IPS-20b (cell line): ENCODE results near the gene TMOD3.

Experiments used
- H3K27ac ChIP-seq: one replicate; pipeline ENCODE4 v1.5.1; 2013; ENCODE audit warnings: low read length
- H3K27me3 ChIP-seq: 2 replicates; pipeline ENCODE4 v1.6.1; 2013; ENCODE audit warnings: mild to moderate bottlenecking, low read length, inconsistent platforms; ENCODE audit not compliant: insufficient read depth
- H3K36me3 ChIP-seq: 2 replicates; pipeline ENCODE4 v1.6.1; 2013; ENCODE audit warnings: low read depth, mild to moderate bottlenecking, inconsistent platforms, low read length, moderate library complexity; ENCODE audit not compliant: insufficient read depth
- H3K4me1 ChIP-seq: 2 replicates; pipeline ENCODE4 v1.6.1; 2013; ENCODE audit warnings: mild to moderate bottlenecking, control low read depth, inconsistent platforms, low read length, moderate library complexity; ENCODE audit not compliant: insufficient read depth
- H3K4me3 ChIP-seq: 2 replicates; pipeline ENCODE4 v1.5.1; 2013; ENCODE audit warnings: mild to moderate bottlenecking, low read length, inconsistent platforms
- H3K9ac ChIP-seq: 2 replicates; pipeline ENCODE4 v1.6.1; 2013; ENCODE audit warnings: low read depth, mild to moderate bottlenecking, inconsistent platforms, low read length, moderate library complexity
- H3K9me3 ChIP-seq: 2 replicates; pipeline ENCODE4 v1.6.1; 2013; ENCODE audit warnings: mild to moderate bottlenecking, low read depth, low read length, inconsistent platforms; ENCODE audit not compliant: insufficient read depth

TMOD3 gene

DNA sequence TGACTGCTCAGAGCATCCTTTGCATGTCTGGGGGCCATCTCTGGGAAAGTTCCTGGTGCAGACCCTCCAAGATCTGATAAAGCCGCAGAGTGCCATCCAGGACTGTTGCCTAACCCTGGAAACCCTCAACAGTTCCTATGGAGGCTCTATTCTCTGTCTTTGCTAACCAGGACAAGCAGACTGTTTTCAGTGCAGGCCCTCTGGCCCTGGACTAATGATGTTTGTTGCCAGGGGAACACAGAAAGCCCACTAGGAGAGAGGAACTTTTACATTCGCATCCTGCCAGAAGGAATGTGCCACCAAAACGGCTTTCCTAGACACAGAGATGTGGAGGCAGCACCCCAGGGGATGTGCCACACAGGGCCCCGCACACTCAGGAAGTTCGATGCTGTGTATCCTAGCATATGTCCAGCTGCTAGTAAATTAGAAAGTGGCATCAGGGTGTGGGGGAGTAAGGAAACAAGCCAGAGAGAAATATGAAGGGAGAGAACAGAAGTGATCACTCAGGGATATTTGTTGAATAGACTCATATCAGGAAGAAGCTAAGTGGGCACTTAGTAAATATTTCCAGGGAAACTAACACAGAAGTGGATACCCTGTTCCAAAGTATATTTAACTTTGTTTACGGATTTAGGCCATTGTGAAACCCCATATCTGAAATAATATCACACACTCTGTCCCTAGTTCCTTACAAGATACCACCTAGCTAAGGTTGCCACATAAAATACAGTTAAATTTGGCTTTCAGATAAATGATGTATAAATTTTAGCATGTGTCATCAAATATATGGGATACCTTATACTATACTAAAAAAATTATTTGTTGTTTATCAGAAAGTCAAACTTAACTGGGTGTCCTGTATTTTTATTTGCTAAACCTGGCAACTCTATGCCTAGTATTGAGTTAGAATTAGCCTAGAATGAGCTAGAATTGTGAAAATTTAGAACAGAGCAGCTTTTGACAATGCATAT lies 29.9 kb upstream of the TMOD3 start:
- no peak overlapping the region for H3K4me3 ChIP-seq
- H3K4me1 ChIP-seq: no peaks in the 10 kb centered on the region
- H3K27me3 ChIP-seq: no peaks in the 10 kb centered on the region
- H3K9ac ChIP-seq: no peak overlapping the region
- H3K9me3 ChIP-seq: no peaks in the 10 kb centered on the region
- H3K36me3 ChIP-seq: no peaks in the 10 kb centered on the region
- no peak overlapping the region for H3K27ac ChIP-seq

DNA sequence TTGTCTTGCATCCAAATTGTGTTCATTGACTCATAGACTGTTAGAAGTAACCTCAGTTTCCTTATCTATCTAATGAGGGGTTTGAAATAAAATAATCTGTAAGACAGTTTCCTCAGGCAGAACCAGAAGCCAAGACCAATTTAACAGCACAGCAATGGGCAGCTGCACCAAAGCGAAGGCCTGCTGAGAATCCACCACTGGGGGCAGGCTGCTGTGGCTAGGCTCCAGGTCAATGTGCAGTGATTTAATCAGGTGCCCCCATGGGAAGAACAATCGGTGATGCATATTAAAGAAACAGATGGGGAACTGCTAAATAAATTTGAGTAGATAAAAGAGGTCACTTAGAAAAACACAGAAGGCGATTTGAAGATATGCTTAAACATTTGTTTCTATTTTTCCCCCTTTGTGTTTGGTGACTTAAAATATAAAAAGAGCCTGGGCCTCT lies 28.0 kb upstream of the TMOD3 start:
- no peak overlapping the region for H3K4me3 ChIP-seq
- H3K9me3 ChIP-seq: no peaks in the 10 kb centered on the region
- H3K9ac ChIP-seq: no peak overlapping the region
- H3K27ac ChIP-seq: no peak overlapping the region
- no peaks in the 10 kb centered on the region for H3K36me3 ChIP-seq
- no peaks in the 10 kb centered on the region for H3K27me3 ChIP-seq
- no peaks in the 10 kb centered on the region for H3K4me1 ChIP-seq

GRCh38 chr15:51802593-51802992 lies 26.9 kb upstream of the TMOD3 start:
- Histone ChIP-seq H3K36me3 (no peaks in the 10 kb centered on the region), H3K9me3 (no peaks in the 10 kb centered on the region), H3K27me3 (no peaks in the 10 kb centered on the region), H3K4me1 (no peaks in the 10 kb centered on the region), H3K27ac (no peak overlapping the region), H3K9ac (no peak overlapping the region), H3K4me3 (no peak overlapping the region)

DNA sequence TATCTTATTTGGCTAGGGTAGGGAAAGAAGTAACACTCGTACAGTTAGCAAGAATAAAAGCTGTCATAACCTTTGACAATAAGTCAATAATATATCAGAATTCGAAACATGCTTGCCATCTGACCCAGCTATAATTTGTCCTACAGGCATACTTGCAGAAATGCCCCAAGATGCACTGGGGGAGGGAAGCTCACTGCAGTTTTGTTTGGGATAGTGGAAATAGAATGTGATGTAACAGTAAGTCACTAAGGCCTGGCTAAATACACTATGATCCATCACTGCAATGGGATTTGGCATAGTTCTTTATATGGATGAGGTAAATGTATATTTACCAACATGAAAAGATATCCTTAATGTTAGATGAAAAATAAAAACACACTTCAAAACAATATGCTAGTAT lies 25.5 kb upstream of the TMOD3 start:
- no peaks in the 10 kb centered on the region for H3K9me3 ChIP-seq
- H3K4me1 ChIP-seq: no peaks in the 10 kb centered on the region
- no peaks in the 10 kb centered on the region for H3K27me3 ChIP-seq
- H3K27ac ChIP-seq: no peak overlapping the region
- no peak overlapping the region for H3K4me3 ChIP-seq
- no peak overlapping the region for H3K9ac ChIP-seq
- no peaks in the 10 kb centered on the region for H3K36me3 ChIP-seq

DNA sequence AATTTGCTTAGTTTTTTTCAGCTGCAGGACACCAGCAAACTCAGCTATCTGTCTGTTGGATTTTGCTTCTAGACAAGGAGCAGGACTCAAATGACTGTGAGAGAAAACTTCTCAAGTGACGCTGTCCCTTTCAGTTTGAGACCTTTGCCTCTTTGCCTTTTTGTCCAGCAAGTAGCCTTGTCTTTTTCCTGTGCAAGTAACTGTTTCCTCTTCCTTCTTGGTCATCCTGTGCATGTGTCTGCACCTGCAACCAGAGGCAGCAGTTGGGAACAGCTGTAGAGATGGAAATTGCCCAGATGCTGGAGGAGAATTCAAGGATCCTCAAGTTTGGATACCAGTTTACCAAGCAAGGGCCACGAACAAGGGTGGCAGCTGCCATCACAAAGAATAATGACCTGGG lies 23.3 kb upstream of the TMOD3 start:
- no peaks in the 10 kb centered on the region for H3K9me3 ChIP-seq
- no peak overlapping the region for H3K9ac ChIP-seq
- no peaks in the 10 kb centered on the region for H3K27me3 ChIP-seq
- no peak overlapping the region for H3K4me3 ChIP-seq
- H3K36me3 ChIP-seq: no peaks in the 10 kb centered on the region
- H3K4me1 ChIP-seq: no peaks in the 10 kb centered on the region
- H3K27ac ChIP-seq: no peak overlapping the region

GRCh38 chr15:51809457-51809856 lies 20.0 kb upstream of the TMOD3 start:
- H3K4me3 ChIP-seq: no peak overlapping the region
- no peaks in the 10 kb centered on the region for H3K9me3 ChIP-seq
- no peak overlapping the region for H3K9ac ChIP-seq
- H3K27me3 ChIP-seq: no peaks in the 10 kb centered on the region
- no peaks in the 10 kb centered on the region for H3K4me1 ChIP-seq
- H3K27ac ChIP-seq: no peak overlapping the region
- no peaks in the 10 kb centered on the region for H3K36me3 ChIP-seq

GRCh38 chr15:51812598-51812997 lies 16.9 kb upstream of the TMOD3 start:
- H3K36me3 ChIP-seq: no peaks in the 10 kb centered on the region
- H3K4me1 ChIP-seq: no peaks in the 10 kb centered on the region
- no peak overlapping the region for H3K4me3 ChIP-seq
- no peaks in the 10 kb centered on the region for H3K27me3 ChIP-seq
- H3K9ac ChIP-seq: no peak overlapping the region
- no peak overlapping the region for H3K27ac ChIP-seq
- H3K9me3 ChIP-seq: no peaks in the 10 kb centered on the region

DNA sequence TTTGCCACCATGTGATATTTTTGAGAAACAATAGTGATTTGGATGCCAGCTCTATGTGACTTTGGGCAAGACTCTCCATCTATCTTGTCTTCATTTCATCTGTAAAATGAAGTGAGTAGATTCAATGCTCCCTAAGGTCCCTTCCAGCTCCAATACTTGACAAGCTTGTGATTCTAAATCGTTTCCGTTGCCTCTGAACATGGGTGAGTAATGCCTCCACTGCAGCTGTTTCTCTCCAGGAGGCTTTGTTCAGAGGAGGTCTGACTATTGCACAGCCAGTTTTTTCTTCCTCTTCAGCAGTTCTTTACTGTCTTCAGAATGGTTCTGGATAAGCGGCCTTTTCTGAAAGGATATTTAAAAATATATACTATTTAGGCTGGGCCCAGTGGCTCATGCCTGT lies 14.8 kb upstream of the TMOD3 start:
- H3K36me3 ChIP-seq: no peaks in the 10 kb centered on the region
- H3K4me1 ChIP-seq: no peaks in the 10 kb centered on the region
- no peaks in the 10 kb centered on the region for H3K27me3 ChIP-seq
- H3K4me3 ChIP-seq: no peak overlapping the region
- H3K27ac ChIP-seq: no peak overlapping the region
- no peaks in the 10 kb centered on the region for H3K9me3 ChIP-seq
- no peak overlapping the region for H3K9ac ChIP-seq

DNA sequence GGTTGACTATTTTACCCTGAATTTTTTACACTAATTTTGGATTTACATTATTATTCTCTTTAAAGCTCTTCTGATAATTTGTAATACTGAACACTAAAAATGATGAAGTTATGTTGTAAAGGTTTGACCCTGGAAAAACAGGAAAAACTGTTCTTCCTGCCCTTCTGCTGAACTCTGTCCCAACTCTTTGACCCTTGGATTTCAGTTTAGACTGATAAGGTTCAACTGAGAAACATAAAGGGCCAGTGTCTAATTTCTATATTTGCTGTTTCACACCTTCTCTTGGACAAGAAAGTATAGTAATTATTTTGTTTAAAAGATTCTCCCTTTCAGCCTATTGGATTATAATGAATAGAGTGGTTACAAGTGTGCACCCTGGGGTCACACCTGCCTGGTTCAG lies 12.8 kb upstream of the TMOD3 start:
- H3K4me1 ChIP-seq: no peaks in the 10 kb centered on the region

DNA sequence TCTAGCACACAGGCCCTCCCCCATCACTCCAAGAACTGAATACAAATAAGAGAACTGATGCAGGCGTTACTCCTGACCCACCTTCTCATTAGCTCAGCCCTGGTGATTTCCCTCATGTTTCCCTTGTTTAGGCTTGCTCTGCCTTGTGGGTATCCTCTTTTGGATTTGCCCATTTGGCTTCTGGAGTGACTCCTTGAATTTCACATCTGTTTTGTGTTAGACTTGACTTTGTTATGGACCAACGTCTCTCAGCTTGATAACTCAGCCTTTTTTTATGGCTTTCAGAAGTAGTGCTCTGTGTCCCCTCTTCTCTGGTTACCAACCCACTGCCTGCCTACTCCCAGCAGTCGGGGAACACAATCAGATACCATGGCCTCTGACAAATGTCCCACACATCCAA lies 11.3 kb upstream of the TMOD3 start:
- no peaks in the 10 kb centered on the region for H3K36me3 ChIP-seq
- no peak overlapping the region for H3K9ac ChIP-seq
- H3K9me3 ChIP-seq: peaks cover 7% of the 10 kb centered on the region; the same call in 1 of the 2 replicates
- no peak overlapping the region for H3K27ac ChIP-seq
- H3K27me3 ChIP-seq: no peaks in the 10 kb centered on the region
- H3K4me1 ChIP-seq: no peaks in the 10 kb centered on the region
- no peak overlapping the region for H3K4me3 ChIP-seq

More for the DNA sequence above, 12.8 kb upstream of the TMOD3 start:
- Histone ChIP-seq H3K9me3 (peaks cover 6% of the 10 kb centered on the region; the same call in 1 of the 2 replicates), H3K4me3 (no peak overlapping the region), H3K27ac (no peak overlapping the region), H3K27me3 (no peaks in the 10 kb centered on the region), H3K9ac (no peak overlapping the region), H3K36me3 (no peaks in the 10 kb centered on the region)

GRCh38 chr15:51825698-51826097 lies 3.8 kb upstream of the TMOD3 start:
- no peak overlapping the region for H3K27ac ChIP-seq
- H3K9ac ChIP-seq: no peak overlapping the region
- H3K9me3 ChIP-seq: peaks cover 7% of the 10 kb centered on the region; the same call in 1 of the 2 replicates
- H3K27me3 ChIP-seq: peaks cover 2% of the 10 kb centered on the region; the same call in 1 of the 2 replicates
- no peaks in the 10 kb centered on the region for H3K36me3 ChIP-seq
- H3K4me3 ChIP-seq: no peak overlapping the region
- H3K4me1 ChIP-seq: peaks cover under 1% of the 10 kb centered on the region; the same call in 1 of the 2 replicates
